T1000 (cell line): ENCODE results near the gene RAB11A.

Experiments
- DNase-seq: peaks from one replicate; lab custom pipeline; 2025; ENCODE audit warnings: mixed read lengths; lab: John Stamatoyannopoulos, UW

The RAB11A gene

DNA sequence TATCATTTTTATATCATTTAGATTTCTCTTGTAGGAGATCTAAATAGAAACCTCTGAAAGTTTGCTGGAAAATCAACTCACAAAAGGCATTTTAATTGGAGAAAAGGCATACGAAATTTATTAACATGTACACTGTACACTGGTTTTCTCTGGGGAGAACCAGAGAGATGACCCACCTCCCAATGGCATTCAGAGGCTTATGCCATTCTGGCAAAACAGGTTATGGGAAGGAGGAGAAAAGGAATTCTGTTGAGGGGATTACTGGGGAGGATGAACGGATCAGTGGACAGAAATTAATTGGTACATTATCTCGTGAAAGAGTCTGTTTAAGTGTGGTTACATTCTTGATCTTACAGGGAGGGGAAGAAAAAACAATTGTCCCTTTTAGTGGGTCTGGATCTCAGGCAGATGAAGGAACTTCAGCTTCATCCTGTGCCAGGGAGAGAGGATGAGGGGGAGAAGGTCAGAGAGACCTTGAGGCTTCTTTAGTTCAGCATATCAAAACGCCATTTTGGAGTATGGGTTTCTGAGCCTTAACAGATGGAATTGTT is 16.5 kb downstream of the RAB11A start:
- DNase-seq: no peak

DNA sequence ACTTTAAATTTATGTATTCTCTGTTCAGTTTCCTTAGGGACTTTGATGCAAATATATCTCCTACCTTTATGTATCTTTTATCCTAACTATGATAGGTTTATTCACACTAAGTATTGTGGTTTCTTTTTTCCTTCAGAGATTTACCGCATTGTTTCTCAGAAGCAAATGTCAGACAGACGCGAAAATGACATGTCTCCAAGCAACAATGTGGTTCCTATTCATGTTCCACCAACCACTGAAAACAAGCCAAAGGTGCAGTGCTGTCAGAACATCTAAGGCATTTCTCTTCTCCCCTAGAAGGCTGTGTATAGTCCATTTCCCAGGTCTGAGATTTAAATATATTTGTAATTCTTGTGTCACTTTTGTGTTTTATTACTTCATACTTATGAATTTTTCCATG is 18.3 kb downstream of the RAB11A start:
- no peak for DNase-seq

DNA sequence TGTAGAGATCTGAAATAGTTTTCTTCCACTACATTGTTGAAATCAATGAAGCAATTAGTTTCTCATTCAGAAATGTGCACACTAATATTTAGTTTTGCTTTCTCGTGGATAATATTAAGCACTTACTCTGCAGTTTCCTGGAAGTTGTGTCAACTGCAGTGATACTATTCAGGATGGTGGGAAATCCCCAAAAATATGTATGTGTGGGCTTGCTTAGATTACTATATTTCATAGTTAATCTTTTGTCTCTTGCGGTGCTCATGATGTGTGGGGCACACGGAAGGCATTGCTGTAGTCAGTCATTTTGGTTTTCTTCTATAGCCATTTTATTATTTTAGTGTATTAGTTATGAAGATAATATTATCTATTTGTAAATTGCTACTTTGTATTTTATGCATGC is 19.7 kb downstream of the RAB11A start:
- DNase-seq: no peak

DNA sequence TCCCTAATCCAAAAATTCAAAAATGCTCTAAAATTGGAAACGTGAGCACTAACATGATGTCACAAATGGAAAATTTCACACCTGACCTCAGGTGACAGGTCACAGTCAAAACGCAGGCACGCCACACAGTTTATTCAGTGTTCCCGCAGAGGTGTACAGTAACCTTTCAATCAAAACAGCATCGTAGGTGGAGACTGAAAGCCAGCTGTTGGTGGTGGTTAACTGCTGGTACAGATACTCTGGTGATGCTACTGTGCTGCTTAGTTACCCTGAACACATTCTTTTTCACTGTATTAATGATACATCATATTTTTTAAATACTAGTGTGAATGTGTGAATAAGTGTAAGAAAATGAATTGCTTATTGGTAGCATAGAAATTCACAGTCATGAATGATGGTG is 23.8 kb downstream of the RAB11A start:
- no peak for DNase-seq

- DNase-seq: no peak
Measured at GRCh38 chr15:65896236-65896635, 26.9 kb downstream of the RAB11A start.

DNA sequence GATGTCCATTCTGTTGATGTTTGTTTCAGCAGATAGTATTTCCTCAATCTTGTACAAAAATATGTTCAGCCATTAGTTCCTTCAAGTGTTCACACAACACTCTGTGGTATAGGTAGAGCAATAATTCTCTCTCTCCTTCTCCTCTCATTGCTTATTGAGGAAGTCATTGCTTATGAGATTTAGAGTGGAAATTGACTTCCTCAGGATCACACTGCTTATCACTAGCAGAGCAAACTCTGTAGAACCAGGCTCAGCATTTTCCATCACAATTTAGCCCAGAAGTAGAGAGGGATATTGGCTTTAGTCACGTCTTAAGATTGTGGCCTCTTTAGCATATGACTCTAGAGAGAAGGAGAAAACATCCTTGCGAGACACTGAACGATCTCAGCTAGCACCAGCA is 31.2 kb downstream of the RAB11A start:
- DNase-seq: no peak

DNA sequence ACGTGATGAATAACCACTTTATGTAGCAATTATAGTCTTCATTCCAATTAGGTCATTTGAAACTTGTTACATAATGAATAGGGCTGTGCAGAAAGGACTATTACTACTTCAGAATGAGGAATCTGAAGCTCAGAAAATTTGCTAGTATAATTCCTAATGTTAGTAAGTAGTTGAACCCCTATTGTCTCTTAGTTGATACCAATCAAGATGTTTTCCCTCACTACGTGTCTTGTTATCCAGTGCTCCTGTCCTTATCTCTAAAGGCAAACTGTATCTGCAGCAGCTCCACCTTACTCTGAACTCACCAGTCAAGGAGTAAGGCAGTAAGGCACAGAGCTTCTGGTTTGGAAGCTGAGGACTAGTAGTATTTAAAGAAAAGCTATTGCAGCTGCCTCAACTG is 32.0 kb downstream of the RAB11A start:
- no peak for DNase-seq

- DNase-seq: no peak
Measured at GRCh38 chr15:65901836-65902235, 32.5 kb downstream of the RAB11A start.

DNA sequence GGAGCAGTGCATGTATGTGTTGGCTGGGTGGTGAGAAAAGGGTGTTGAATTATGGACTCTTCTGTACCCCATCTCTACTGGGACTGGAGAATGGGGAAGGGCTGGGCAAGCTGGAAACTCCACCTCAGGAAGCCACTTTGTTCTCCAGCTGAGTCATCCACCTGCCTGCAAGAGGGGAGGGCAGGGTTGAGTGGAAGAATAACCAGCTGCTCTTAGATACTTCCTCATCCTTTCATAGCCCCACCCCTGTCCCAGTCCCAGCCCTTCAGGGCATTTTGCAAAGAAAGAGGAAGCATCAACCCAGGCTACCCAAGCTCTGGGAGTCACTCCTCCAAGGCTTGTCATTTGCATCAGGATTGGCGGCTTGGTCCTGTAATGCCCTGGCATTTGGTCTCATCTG is 33.1 kb downstream of the RAB11A start:
- DNase-seq: no peak

DNA sequence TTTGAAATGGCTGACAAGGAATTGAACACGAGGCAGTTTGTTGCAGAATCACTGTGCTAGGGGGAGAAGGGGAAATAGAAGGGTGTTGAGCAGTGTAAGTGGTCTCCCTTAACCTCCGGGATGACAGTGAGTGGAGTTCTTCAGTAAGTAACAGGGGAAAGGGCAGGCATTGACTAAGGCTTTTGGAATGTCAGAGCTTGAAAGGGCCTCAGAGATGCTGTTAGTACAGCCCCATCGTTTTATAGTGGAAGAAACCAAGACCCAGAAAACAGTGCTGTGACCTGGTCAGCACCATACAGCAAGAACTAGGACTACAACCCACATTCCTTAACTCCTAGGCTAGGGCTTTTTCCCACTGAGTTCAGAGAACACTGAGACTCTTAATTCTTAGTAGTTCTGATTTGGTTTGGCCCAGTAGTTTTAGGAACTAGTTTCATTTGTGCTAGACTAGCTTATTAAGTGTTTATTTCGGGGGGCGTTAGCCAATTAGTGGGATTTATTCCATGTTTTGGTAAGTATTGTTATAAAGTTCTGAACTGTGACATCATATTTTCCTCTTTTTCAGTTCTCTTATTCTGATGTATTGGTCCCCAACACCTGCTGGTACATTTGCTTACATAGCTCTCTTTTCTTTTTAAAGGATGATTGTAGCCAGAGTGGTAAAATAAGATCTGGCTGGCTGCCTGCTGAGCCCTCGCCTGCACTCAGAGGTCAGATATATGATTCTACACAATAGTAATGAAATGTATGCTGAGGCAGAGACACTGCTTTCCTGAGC is 34.2 kb downstream of the RAB11A start:
- no peak for DNase-seq

- no peak for DNase-seq
Measured at GRCh38 chr15:65904301-65904700, 35.0 kb downstream of the RAB11A start.

GRCh38 chr15:65906396-65906795 is 37.1 kb downstream of the RAB11A start:
- no peak for DNase-seq

DNA sequence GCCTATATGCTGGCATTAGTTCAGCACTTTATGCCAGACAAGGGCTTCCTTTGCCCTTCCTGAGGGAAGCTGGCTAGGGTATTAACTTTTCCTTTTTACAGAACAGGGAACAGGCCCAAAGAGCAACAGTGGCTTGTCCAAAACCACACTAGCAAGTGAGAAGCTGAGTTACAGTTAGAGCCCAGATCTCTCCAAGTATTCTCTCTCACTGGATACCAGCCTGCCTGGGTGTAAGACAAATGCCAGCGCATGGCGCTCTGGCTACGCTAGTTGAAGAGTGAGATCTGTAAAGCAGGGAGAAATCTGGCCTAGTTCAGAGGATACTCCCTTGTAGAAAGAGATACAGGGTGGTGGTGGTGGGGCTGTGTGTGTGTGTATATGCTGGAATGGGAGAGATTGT is 38.4 kb downstream of the RAB11A start:
- no peak for DNase-seq

DNA sequence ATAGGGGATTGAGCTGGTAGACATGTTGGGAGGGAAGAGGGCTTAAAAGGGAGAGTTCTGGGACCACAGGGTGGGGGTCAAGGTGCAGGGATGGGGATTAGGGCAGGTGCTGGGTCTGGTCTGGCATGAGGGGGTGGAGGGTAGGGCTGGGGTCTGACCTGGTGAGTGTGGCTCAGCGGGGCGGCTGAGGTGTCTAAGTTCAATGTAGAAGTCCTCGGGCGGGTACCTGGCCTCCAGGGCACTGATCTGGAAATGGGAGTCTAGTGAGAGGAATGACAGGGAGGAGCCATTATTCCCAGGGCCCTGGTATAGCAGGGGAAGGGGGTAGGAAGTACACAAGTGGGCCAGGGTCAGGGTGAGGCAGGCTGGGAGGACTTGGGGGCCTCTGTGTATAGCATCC is 39.6 kb downstream of the RAB11A start:
- DNase-seq: no peak

DNA sequence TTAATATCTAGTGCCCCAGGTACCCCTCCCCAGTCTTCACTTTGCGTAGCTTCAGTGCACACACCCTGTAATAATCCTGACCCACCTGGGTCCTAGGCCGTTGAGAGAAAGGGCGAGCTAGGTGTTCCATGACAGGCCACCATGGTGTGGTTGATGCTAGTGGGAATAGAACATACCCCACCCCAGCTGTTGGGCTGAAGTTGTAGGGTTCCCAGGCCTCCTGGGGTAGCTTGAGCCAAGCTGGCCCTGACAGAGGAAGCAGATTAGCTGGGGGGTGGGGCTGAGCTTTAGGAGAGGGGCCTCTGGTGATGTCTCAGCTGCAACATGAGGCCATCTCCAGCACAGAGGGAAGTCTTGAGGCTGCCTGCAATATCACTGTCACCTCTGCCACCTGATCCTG is 40.5 kb downstream of the RAB11A start:
- DNase-seq: no peak

GRCh38 chr15:65910341-65910740 is 41.0 kb downstream of the RAB11A start:
- DNase-seq: no peak

DNA sequence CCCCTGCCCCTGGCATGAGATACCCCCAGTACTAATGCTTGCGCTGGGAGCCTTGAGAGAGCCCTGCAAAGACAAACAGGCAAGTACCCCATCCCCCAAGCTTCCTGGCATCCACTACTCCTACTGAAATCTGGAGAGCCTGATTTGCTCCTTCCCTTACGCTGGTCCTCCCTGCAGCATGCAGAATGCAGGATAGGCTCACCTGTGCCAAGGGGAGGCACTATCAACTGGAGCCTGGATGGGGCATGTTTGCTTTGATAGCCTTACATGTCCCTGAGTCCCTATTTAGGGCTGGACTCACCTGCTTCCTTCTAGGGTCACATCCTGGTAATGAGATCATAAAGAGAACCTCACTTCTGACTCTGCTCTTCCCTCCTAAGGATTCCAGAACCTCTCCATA is 42.9 kb downstream of the RAB11A start:
- no peak for DNase-seq

- no peak for DNase-seq
Measured at GRCh38 chr15:65913631-65914199, 44.4 kb downstream of the RAB11A start.

DNA sequence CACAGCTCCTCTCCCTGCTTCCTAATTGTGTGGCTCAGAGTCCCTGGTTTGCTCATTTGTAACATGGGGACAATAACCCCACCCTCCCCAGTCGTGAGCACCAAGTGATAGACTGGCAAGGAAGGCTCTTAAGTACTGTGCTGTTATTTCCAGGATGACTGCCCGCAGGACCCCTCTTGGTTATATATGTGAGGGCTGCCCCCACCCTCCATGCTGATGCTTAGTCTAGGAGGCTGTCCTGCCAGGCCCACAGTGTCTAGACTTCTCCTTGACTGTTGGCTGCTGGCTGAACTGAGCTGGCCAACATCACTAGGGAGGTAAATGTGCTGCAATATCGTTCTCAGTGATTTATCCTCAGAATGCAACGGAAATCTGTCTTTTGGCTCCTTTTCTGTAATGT is 45.1 kb downstream of the RAB11A start:
- DNase-seq: no peak

DNA sequence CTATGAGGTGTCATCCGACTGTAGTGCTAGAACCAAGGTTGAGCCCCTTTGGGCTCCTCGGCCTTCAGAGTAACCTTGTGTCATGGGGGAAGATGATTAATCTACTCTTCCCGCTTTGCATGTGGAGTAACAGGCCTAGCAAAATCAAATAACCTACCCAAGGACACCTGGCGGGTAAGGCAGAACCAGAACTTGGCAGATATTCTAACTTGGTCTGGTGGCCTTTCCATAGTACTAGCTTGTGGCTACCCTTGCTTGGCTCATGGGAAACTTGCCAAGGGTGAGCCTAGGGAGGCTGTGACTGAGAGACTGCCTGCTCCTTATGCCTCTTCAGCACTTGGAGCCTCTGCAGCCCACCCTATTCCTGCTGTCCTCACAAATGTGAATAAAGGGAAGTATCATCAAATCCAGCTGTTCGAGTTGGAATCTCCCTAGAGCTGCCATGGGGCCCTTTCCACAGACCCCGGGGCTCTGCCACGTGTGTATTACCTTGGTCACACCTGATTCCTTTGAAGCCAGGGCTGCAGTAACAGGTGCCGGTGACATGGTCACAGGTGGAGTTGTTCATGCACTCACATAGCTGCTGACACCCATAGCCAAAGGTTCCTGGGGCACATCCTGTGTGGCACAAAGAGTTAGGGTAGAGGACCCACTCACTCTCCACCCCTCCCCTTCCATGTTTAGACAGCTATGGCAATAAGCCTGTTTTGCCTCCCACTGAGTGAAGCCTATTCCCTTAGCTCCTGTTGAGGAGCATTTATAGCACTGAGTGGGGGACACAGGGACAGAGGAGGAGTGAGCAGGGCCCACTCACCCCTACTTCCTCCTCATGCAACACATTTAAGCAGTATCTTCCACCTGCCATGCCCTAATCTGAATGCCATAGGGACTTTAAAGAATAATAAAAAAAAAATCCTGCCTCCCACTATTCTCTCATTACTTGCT is 46.0 kb downstream of the RAB11A start:
- DNase-seq: no peak

DNA sequence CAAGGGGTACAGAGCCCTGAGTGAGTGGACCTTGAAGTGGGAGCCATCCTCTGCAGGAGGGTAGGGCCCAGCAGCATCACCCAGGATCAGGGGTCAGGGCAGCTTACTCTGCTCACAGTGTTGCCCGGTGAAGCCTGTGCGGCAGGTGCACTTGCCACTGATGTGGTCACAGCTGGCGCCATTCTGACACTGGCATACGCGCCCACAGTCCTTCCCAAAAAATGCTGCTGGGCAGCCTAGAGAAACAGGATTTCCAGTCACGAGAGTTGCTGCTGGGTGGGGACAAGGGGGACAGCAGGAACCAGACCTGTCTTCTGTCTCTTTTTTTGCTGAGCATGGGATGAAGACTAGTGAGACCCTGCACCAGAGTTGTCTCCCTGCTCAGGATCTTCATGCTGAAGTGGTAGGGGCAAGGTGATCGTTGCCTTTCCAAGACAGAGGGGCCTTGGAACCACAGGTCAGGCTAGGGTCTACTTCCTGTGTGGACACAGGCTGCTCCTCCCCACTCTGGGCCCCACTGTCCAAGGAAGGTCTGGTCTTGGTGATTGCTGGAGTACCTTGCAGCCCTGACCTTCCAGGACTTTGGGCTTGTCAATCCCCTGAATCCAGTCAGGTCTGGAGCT is 46.9 kb downstream of the RAB11A start:
- DNase-seq: no peak
